Spleen (tissue), 11 donors: ENCODE measurements around the gene SLC17A3. TPM values are rescaled to one million over a fixed set of nuclear protein-coding genes. Genes with fewer than 3 reads are reported as not detected.

Source experiments
- DNase-seq: peaks from one replicate; pipeline ENCODE4 v3.0.0-alpha.2; 2020
- H3K27ac ChIP-seq, 8 donors: fragments of 200-600 bp; sonication (generic) in 7 of 8; 1 replicate in 4 of 8; 2 replicates in 4 of 8; pipeline versions ENCODE4 v1.5.0 to v1.8.0; 2016 to 2021; ENCODE audit warnings: inconsistent platforms in 4 of 8, mild to moderate bottlenecking in 4 of 8, moderate library complexity in 1 of 8
- H3K27me3 ChIP-seq, 7 donors: fragments of 200-600 bp; sonication (generic) in 6 of 7; replicated peaks in 1 of 7; 1 replicate in 4 of 7; 2 replicates in 3 of 7; pipeline versions ENCODE4 v1.5.0 to v1.8.0; 2016 to 2021; ENCODE audit warnings: inconsistent platforms in 3 of 7, mild to moderate bottlenecking in 1 of 7
- H3K36me3 ChIP-seq, 6 donors: fragments of 200-600 bp; sonication (generic) in 5 of 6; 1 replicate in 4 of 6; 2 replicates in 2 of 6; pipeline versions ENCODE4 v1.5.0 to v1.8.0; 2016 to 2021; ENCODE audit warnings: inconsistent platforms in 2 of 6
- H3K4me1 ChIP-seq, 6 donors: fragments of 200-600 bp; sonication (generic) in 5 of 6; 1 replicate in 3 of 6; 2 replicates in 3 of 6; pipeline versions ENCODE4 v1.5.0 to v1.8.0; 2016 to 2021; ENCODE audit warnings: inconsistent platforms in 3 of 6
- H3K4me3 ChIP-seq, 8 donors: fragments of 200-600 bp; sonication (generic) in 7 of 8; 1 replicate in 4 of 8; 2 replicates in 4 of 8; pipeline versions ENCODE4 v1.5.0 to v1.8.0; 2016 to 2021; ENCODE audit warnings: inconsistent platforms in 4 of 8, mild to moderate bottlenecking in 4 of 8, moderate library complexity in 2 of 8
- H3K9me3 ChIP-seq, 8 donors: fragments of 200-600 bp; sonication (generic) in 7 of 8; 1 replicate in 4 of 8; 2 replicates in 4 of 8; pipeline versions ENCODE4 v1.5.0 to v1.8.0; 2016 to 2021; ENCODE audit warnings: inconsistent platforms in 4 of 8
- POLR2A ChIP-seq, 3 donors: fragments of 450-650 bp; IDR thresholded peaks; one replicate each; pipeline ENCODE4 v1.5.1; 2017; ENCODE audit warnings: antibody characterized with exemption in 3 of 3, mild to moderate bottlenecking in 1 of 3
- POLR2AphosphoS5 ChIP-seq, 3 donors: sonication (generic); formaldehyde crosslinking; IDR thresholded peaks; one replicate each; pipeline ENCODE4 v1.5.1; 2017; ENCODE audit warnings: antibody characterized with exemption in 3 of 3
- WGBS, 5 donors: extraction: QIAGEN DNeasy Blood & Tissue Kit in 3 of 5; methylation state at CpG; one replicate each; pipeline versions ENCODE4 v1.1.5 to v1.1.7; 2013 to 2018; 5-methylcytosine and 5-hydroxymethylcytosine counted together
- intact Hi-C: fragments of 100-400 bp; cut with DNase I; formaldehyde crosslinking; loops from one replicate; pipeline ENCODE4 v1.15.0; 2023; ENCODE audit warnings: low total_unique reads
- polyA plus RNA-seq, 3 donors: library from polyadenylated mRNA; stranded (reverse); fragments of 200-250 nt; gene quantifications; one replicate each; pipeline ENCODE4 v1.2.1, GENCODE V29; 2013
- total RNA-seq, 7 donors: library from RNA; depleted of rRNA in 3 of 7; stranded (reverse); fragments of >200 nt in 3 of 7; fragmentation: NEBNext Ultra II Directional in 4 of 7; extraction: Animal tissue kit (Norgen Biotek cat#: 25700) in 4 of 7; gene quantifications; one replicate each; pipeline versions ENCODE4 v1.1.0 to v1.2.1, GENCODE V29; 2016 to 2021
- TF ChIP-seq, protein P1 (sequence below), 11 experiments: fragments of 200-600 bp in 7 of 11; fragments of 450-650 bp in 4 of 11; sonication (generic) in 4 of 11; IDR thresholded peaks in 8 of 11; conservative IDR thresholded peaks in 3 of 11; 1 replicate in 7 of 11; 2 replicates in 4 of 11; pipeline versions ENCODE4 v1.4.0 to v1.8.0; 2016 to 2021; ENCODE audit warnings: antibody characterized with exemption in 11 of 11, inconsistent platforms in 4 of 11, mild to moderate bottlenecking in 1 of 11
- donor health status: healthy with polysubstance abuse.
- donor health status: DM: no; HTN: no; CAD: no; lungs with moderate emphysema.
- donor health status: DM: no; HTN: no; CAD: no.
- donor health status: Bipolar disorder and iron deficiency.
- donor health status: healthy.
- donor health status: DM: no; HTN: no; CAD: no.
- donor health status: DM: yes; HTN: yes; CAD: no.

Gene SLC17A3
- total and polyA plus RNA-seq, 10 donors, result 0.11 TPM; not detected in 9

DNA sequence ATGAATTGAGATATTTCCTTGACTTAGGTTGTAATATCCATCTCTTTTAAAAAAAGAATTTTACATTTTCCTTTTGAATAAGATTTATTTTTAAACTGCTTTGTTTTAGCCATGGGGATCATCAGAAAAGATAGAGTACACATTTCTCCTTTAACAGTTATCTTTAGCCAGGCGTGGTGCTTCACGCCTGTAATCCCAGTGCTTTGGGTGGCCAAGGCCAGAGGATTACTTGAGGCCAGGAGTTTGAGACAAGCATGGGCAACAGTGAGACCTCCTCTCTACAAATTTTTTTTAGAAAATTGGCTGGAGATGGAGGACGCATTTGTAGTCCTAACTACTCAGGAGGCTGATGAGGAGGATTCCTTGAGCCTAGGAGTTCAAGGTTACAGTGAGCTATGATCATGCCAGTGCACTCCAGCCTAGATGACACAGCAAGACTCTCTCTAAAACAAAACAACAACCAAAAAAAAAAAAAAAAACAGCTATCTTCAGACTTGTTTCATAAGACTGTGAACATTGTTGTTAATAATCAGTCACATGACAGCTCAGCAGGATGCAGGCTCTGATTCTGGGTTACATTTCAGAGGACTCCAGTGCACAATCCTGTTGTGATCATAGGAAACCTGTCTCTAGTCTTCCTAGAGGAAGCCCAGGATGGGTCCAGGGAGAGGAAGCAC is 2.0 kb upstream of the SLC17A3 start:
- no peaks in the 10 kb centered on the region for H3K9me3 ChIP-seq
- no peak overlapping the region for H3K4me3 ChIP-seq
- TF ChIP-seq POLR2A (IDR thresholded peaks at IDR 0.05) (no peak), POLR2AphosphoS5 (IDR thresholded peaks at IDR 0.05) (no peak)
- TF ChIP-seq, protein P1, sequence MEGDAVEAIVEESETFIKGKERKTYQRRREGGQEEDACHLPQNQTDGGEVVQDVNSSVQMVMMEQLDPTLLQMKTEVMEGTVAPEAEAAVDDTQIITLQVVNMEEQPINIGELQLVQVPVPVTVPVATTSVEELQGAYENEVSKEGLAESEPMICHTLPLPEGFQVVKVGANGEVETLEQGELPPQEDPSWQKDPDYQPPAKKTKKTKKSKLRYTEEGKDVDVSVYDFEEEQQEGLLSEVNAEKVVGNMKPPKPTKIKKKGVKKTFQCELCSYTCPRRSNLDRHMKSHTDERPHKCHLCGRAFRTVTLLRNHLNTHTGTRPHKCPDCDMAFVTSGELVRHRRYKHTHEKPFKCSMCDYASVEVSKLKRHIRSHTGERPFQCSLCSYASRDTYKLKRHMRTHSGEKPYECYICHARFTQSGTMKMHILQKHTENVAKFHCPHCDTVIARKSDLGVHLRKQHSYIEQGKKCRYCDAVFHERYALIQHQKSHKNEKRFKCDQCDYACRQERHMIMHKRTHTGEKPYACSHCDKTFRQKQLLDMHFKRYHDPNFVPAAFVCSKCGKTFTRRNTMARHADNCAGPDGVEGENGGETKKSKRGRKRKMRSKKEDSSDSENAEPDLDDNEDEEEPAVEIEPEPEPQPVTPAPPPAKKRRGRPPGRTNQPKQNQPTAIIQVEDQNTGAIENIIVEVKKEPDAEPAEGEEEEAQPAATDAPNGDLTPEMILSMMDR (IDR thresholded peaks at IDR 0.05 in 8 of 11, conservative IDR thresholded peaks at IDR 0.05 in 3 of 11), result no peak
- 85 to 95% (median 91%) methylated on average over 3 of the region's 3 CpGs for WGBS, 5 donors
- H3K27me3 ChIP-seq, result no peaks in the 10 kb centered on the region
- no peaks in the 10 kb centered on the region for H3K36me3 ChIP-seq
- DNase-seq, result no peak
- H3K27ac ChIP-seq, result no peak overlapping the region
- no peaks in the 10 kb centered on the region for H3K4me1 ChIP-seq
- intact Hi-C loops, result no loop called here

DNA sequence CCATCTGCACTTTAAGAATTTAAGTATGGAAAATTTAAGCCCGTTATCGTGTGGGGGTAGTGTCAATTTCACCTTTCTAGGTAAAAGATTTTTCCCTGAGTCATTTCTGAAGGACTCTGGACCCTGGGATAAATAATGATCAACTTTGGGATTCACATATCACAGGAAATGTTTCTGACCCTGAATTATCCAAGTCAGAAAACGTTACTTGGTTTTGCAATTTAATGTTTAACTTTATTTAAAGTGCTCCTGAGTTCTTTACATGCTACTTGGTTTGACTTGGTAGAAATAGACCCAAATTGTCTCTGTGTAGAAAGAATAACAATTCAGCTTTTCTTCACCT is 1.5 kb upstream of the SLC17A3 start:
- 70 to 85% (median 77%) methylated on average over 3 of the region's 3 CpGs for WGBS, 5 donors
- Histone ChIP-seq H3K4me3 (no peak overlapping the region), H3K36me3 (no peaks in the 10 kb centered on the region), H3K27me3 (no peaks in the 10 kb centered on the region), H3K4me1 (no peaks in the 10 kb centered on the region), H3K9me3 (no peaks in the 10 kb centered on the region), H3K27ac (no peak overlapping the region)
- no peak for TF ChIP-seq POLR2A (IDR thresholded peaks at IDR 0.05)
- TF ChIP-seq, protein P1 (IDR thresholded peaks at IDR 0.05 in 8 of 11, conservative IDR thresholded peaks at IDR 0.05 in 3 of 11), result no peak
- TF ChIP-seq POLR2AphosphoS5 (IDR thresholded peaks at IDR 0.05), result no peak
- DNase-seq, result no peak
- intact Hi-C loops, result no loop called here

DNA sequence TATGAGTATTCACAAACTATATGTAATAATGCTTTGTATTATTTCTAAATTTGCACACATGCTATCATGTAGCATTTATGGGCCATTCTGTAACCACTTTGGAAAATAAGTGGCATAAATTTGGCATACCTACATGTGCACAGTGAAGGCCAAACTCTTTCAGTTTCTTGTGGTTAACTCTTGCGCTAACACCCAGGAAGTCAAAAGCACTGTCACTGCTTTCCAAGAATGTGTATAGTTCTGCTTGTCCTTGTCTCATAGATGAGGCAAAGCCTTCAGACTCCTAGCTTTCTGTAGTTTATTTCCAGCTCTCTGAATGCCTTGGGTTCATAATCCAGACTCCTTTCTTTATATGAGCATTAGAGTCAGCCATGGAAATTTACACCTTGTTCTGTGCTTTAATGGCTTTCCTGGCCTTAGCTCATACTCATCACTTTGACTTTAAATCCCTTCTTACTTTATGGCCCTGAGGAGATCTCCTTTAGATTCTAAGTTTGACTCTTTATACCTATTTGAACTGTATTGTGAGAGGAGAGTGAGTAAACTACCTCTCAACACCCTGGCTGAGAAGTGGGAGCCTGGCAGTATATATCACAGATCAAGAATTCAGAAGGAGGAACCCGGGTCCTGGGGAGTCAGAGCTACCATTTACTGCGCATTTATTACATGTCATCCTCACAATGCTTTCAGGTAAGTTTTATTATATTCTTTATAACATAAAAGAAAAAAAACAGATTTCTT is 949 bp upstream of the SLC17A3 start:
- Histone ChIP-seq H3K27ac (no peak overlapping the region), H3K4me3 (no peak overlapping the region), H3K27me3 (no peaks in the 10 kb centered on the region), H3K4me1 (no peaks in the 10 kb centered on the region), H3K36me3 (no peaks in the 10 kb centered on the region), H3K9me3 (no peaks in the 10 kb centered on the region)
- TF ChIP-seq POLR2A (IDR thresholded peaks at IDR 0.05), result no peak
- no peak for TF ChIP-seq POLR2AphosphoS5 (IDR thresholded peaks at IDR 0.05)
- TF ChIP-seq, protein P1 (IDR thresholded peaks at IDR 0.05 in 8 of 11, conservative IDR thresholded peaks at IDR 0.05 in 3 of 11), result no peak
- intact Hi-C loops, result no loop called here
- WGBS, 5 donors, result 71 to 81% (median 78%) methylated on average over 3 of the region's 3 CpGs
- no peak for DNase-seq

DNA sequence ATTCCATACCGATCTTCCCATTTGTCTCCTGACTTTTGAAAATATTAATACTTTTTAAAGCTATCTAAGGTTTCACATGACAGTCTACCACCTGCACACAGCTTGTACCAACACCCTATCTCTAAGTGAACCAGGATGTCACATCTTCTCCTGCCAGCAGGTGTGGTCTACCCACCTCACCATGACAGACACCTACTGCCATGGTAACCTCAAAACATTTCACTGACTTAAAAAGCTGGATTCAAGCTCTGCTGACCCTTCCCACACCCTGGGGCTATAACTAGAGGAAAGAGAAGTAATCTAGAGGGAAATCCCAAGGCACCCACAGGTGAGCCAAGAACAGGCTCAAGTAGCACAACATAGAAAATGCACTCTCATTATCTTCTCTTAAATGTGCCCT is 1.2 kb downstream of the SLC17A3 start:
- Histone ChIP-seq H3K36me3 (no peaks in the 10 kb centered on the region), H3K4me1 (no peaks in the 10 kb centered on the region), H3K27ac (no peak overlapping the region), H3K27me3 (no peaks in the 10 kb centered on the region), H3K4me3 (no peak overlapping the region), H3K9me3 (no peaks in the 10 kb centered on the region)
- no peak for TF ChIP-seq POLR2A (IDR thresholded peaks at IDR 0.05)
- TF ChIP-seq POLR2AphosphoS5 (IDR thresholded peaks at IDR 0.05), result no peak
- TF ChIP-seq, protein P1 (IDR thresholded peaks at IDR 0.05 in 8 of 11, conservative IDR thresholded peaks at IDR 0.05 in 3 of 11), result no peak
- DNase-seq, result no peak
- 94 to 100% (median 97%) methylated on average over 1 of the region's 1 CpG for WGBS, 5 donors
- intact Hi-C loops, result no loop called here
